Liver (tissue), 3 donors: Measurements from ENCODE around the gene HDAC9.

Source experiments
- CTCF ChIP-seq: fragments of 150-350 bp; IDR thresholded peaks from 2 replicates; pipeline ENCODE4 v1.5.1; 2017; ENCODE audit warnings: improper control_type of control experiment, low read depth, low read length; ENCODE audit not compliant: missing input control
- MAX ChIP-seq: IDR thresholded peaks from 2 replicates; pipeline ENCODE4 v1.6.1; 2016; ENCODE audit warnings: antibody characterized with exemption
- REST ChIP-seq: IDR thresholded peaks from 2 replicates; pipeline ENCODE4 v1.6.1; 2016; ENCODE audit warnings: antibody characterized with exemption, mild to moderate bottlenecking
- SP1 ChIP-seq: IDR thresholded peaks from 2 replicates; pipeline ENCODE4 v1.6.1; 2018; ENCODE audit warnings: antibody characterized with exemption, mild to moderate bottlenecking
- donor health status: healthy.
- donor health status: healthy.

GRCh38 chr7:18574676-18575075, 79.1 kb downstream of the HDAC9 start:
- TF ChIP-seq CTCF (no peak), MAX (no peak), REST (no peak), SP1 (no peak)
